Naive B cell (primary cell): ENCODE measurements around the gene LYVE1. TPM values are rescaled to one million over a fixed set of nuclear protein-coding genes. Genes with fewer than 3 reads are reported as not detected.

Experiments
- ATAC-seq, 2 donors: fragments of 150-1000 bp; cut with Tn5 transposase; 2 replicates each; pipeline ENCODE4 v1.10.0; 2021; ENCODE audit warnings: low read depth in 2 of 2, mild to moderate bottlenecking in 2 of 2, moderate library complexity in 2 of 2
- DNase-seq: peaks from one replicate; pipeline ENCODE4 v3.0.0; 2022
- H3K27ac Mint-ChIP-seq, 6 donors: one replicate each; pipeline ENCODE4 v1.8.0; 2020 to 2022; ENCODE audit warnings: mild to moderate bottlenecking in 6 of 6, mixed read lengths in 6 of 6, moderate library complexity in 5 of 6, inconsistent platforms in 2 of 6
- H3K27me3 Mint-ChIP-seq, 3 donors: one replicate each; pipeline ENCODE4 v1.8.0; 2021 to 2022; ENCODE audit warnings: mixed read lengths in 3 of 3, mild to moderate bottlenecking in 1 of 3
- H3K36me3 Mint-ChIP-seq, 2 donors: one replicate each; pipeline ENCODE4 v1.8.0; 2020 to 2022; ENCODE audit warnings: mixed read lengths in 2 of 2, inconsistent platforms in 1 of 2, mild to moderate bottlenecking in 1 of 2
- H3K4me1 Mint-ChIP-seq, 3 donors: one replicate each; pipeline ENCODE4 v1.8.0; 2020 to 2022; ENCODE audit warnings: mixed read lengths in 3 of 3, inconsistent platforms in 1 of 3, mild to moderate bottlenecking in 1 of 3, moderate library complexity in 1 of 3
- H3K4me3 Mint-ChIP-seq, 8 donors: one replicate each; pipeline ENCODE4 v1.8.0; 2020 to 2022; ENCODE audit warnings: mild to moderate bottlenecking in 8 of 8, mixed read lengths in 8 of 8, moderate library complexity in 8 of 8, inconsistent platforms in 2 of 8
- H3K9me3 Mint-ChIP-seq, 7 donors: one replicate each; pipeline ENCODE4 v1.8.0; 2020 to 2022; ENCODE audit warnings: mixed read lengths in 7 of 7, mild to moderate bottlenecking in 5 of 7, inconsistent platforms in 2 of 7, moderate library complexity in 1 of 7
- polyA plus RNA-seq, 6 donors: library from polyadenylated mRNA; unstranded; fragments of 300-500 nt; fragmentation: Illumina TruSeq; gene quantifications; one replicate each; pipeline ENCODE4 v1.2.3, GENCODE V29; 2021; ENCODE audit warnings: low read depth in 6 of 6

Gene LYVE1, protein sequence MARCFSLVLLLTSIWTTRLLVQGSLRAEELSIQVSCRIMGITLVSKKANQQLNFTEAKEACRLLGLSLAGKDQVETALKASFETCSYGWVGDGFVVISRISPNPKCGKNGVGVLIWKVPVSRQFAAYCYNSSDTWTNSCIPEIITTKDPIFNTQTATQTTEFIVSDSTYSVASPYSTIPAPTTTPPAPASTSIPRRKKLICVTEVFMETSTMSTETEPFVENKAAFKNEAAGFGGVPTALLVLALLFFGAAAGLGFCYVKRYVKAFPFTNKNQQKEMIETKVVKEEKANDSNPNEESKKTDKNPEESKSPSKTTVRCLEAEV
- polyA plus RNA-seq = under 1 TPM in 5 of 6 donors, not detected in 1; 0.08 to 0.38 (median 0.29) TPM

DNA sequence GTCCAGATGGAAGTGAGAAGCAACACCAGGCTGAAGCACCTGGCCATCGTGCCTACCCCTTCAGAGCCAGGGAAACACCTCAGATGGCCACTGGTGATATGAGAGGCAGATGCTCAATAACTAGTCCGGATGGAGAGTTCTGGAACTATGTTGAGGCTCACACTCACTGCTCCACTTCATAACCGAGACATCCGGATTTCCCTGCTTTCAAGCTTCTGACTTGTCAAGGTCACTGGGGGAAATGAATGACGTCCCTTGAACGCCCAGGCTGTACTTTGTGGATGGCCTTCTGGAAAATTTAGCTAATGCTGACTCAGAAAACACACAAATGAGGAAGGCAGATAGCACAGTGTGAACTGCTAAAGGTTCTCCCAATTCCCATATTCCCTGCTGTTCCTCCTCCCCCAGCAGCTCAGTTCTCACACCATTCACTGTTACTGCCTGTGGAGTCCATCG, at the start of gene LYVE1:
LYVE1 (minus strand) TSS at position 180 of the 456 bp plus-strand sequence; CDS start at position 47, 133 bp downstream.
- Mint-ChIP-seq H3K9me3 (peaks cover 0 to 1% (median 0%) of the 10 kb centered on the region in 7 donors), H3K4me3 (peak within 1 kb of the TSS in 1 of 8 donors; percentile 45), H3K27ac (peak within 1 kb of the TSS in 4 of 6 donors; percentile 9 to 82 (median 46)), H3K4me1 (peaks cover 48 to 67% (median 66%) of the 10 kb centered on the region in 3 donors), H3K36me3 (peaks cover 0 to 12% of the 10 kb centered on the region in 2 donors), H3K27me3 (no peaks in the 10 kb centered on the region)
- ATAC-seq (no peak), DNase-seq (no peak)

DNA sequence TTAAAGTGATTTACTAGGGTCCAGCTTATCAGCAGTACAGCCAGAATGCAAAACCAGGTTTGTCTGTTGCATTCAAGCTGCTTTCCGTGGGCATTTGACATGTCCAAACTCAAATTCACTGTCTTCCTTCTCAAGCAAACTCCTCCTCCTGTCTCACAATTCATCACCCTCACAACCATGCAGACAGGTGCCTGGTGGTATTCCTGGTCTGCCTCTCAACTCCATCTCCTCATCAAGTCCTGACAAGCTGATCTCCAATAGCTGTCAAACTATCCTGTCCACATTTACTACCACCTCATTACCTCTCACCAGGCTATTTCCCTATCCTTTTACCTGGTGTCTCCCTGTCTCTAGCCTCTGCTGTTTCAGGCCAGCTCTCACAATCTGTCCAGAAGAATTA, 49.1 kb upstream of the LYVE1 start:
- Mint-ChIP-seq H3K27ac (peak overlapping the region in 5 of 6 donors; percentile 6 to 93 (median 76)), H3K9me3 (peaks cover 4 to 16% (median 11%) of the 10 kb centered on the region in 7 donors), H3K27me3 (no peaks in the 10 kb centered on the region), H3K36me3 (peaks cover 3 to 22% of the 10 kb centered on the region in 2 donors), H3K4me3 (peak overlapping the region in 7 of 8 donors; percentile 2 to 80 (median 51)), H3K4me1 (peaks cover 55 to 88% (median 63%) of the 10 kb centered on the region in 3 donors)
- DNase-seq (no peak), ATAC-seq (no peak)

- Mint-ChIP-seq H3K4me1 (peaks cover 65 to 93% (median 75%) of the 10 kb centered on the region in 3 donors), H3K4me3 (peak overlapping the region; percentile 10 to 80 (median 69)), H3K9me3 (peaks cover 3 to 32% (median 26%) of the 10 kb centered on the region in 7 donors), H3K27me3 (no peaks in the 10 kb centered on the region), H3K36me3 (peaks cover 13 to 37% of the 10 kb centered on the region in 2 donors), H3K27ac (peak overlapping the region; percentile 88 to 99 (median 96))
- ATAC-seq (peak; percentile 68 to 76), DNase-seq (peak; percentile 59)
Measured at GRCh38 chr11:10611979-10612862, 43.8 kb upstream of the LYVE1 start.

DNA sequence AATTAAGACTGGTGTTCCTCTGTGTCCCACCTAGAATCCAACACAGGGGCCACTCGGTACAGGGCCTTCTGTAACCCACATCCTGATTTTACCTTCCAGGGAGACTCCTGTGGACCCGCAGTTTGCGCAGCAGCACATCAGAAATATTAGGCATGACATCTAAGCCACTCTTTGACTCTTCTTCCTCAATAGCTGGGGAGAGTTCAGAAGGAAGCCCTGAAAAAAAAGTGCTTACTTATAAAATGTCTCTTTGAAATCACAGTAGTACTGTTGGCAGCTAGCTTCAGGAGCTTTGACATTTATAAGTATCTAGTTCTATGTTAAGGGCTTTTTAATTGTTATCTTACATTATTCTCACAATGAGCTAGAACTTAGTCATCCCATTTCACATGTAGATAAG, 41.2 kb upstream of the LYVE1 start:
- Mint-ChIP-seq H3K9me3 (peaks cover 3 to 29% (median 26%) of the 10 kb centered on the region in 7 donors), H3K4me3 (peak overlapping the region in 5 of 8 donors; percentile 56 to 94 (median 76)), H3K27me3 (no peaks in the 10 kb centered on the region), H3K36me3 (peaks cover 13 to 37% of the 10 kb centered on the region in 2 donors), H3K27ac (peak overlapping the region; percentile 63 to 99 (median 88)), H3K4me1 (peaks cover 80 to 99% (median 94%) of the 10 kb centered on the region in 3 donors)
- no peak for DNase-seq
- no peak for ATAC-seq

GRCh38 chr11:10608584-10608983, 40.1 kb upstream of the LYVE1 start:
- Mint-ChIP-seq H3K27ac (peak overlapping the region; percentile 56 to 99 (median 91)), H3K27me3 (no peaks in the 10 kb centered on the region), H3K4me3 (peak overlapping the region in 7 of 8 donors; percentile 52 to 94 (median 74)), H3K4me1 (peaks cover 80 to 100% (median 96%) of the 10 kb centered on the region in 3 donors), H3K9me3 (peaks cover 3 to 24% (median 19%) of the 10 kb centered on the region in 7 donors), H3K36me3 (peaks cover 13 to 30% of the 10 kb centered on the region in 2 donors)
- ATAC-seq = peak; percentile 32 to 37
- DNase-seq = peak; percentile 51

DNA sequence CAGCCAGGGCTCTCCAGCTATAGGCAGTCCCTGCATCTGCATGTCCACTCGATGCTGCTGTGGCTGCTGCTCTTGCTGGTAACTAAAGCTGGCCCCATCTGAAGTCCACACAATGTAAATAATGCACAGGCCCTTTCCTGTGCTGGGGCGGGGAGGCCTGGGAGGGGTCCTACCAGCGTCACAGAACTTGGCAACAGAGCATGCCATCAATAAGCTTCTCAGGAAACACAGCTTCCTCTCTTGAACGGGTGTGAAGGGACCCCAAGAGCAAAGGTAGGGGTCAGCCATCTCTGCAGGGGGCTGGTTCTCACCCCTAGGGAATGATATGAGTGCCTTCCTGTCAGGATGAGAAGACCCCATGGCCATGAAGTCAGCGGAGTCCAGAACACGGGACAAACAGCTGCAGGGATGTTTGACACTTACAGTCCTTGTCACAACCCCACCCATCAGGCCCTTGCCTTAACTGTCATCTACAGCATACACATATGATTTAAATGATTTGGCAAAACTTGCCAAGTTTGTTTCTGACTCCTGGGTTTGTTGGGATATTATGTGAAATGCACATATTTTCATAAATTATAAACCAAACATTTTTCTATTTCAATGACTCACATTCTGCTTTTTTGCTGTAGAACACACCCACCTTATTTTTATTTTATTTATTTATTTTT, 39.1 kb upstream of the LYVE1 start:
- Mint-ChIP-seq H3K27me3 (no peaks in the 10 kb centered on the region), H3K36me3 (peaks cover 12 to 23% of the 10 kb centered on the region in 2 donors), H3K4me3 (peak overlapping the region; percentile 49 to 94 (median 82)), H3K4me1 (peaks cover 76 to 100% (median 96%) of the 10 kb centered on the region in 3 donors), H3K9me3 (peaks cover 3 to 17% (median 11%) of the 10 kb centered on the region in 7 donors), H3K27ac (peak overlapping the region; percentile 88 to 99 (median 96))
- peak; percentile 35 for DNase-seq
- ATAC-seq = peak in 1 of 2 donors; percentile 9

DNA sequence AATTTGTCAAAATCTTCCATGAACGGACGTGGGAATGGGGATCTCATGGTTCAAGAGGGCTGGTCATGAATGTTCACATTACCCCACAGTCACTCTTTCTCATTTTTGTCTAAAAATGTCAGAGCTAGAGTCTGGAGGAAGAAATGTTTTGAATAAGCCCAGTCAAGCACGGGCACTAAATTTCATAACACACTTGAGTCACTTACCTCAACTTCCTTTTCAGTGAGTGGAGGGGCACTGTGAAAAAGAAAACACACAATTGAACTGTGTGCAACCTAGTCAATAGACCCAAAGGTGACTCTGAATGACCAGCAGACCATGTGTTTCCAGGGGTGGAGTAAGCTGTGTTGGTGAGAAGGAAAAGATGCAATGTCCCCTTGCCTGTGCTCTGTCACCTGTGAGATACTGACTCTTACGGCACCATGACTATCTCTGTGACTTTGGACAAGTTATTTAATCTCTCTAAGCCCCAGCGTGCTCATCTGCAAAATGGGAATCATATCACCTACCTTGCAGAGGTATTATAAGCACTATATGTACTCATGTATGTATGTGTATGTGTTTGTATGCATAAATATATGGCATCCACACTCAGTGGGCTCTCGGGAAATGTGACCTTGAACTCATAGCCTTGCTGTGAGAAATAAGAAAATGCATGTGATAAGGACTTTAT, 38.2 kb upstream of the LYVE1 start:
- H3K36me3 Mint-ChIP-seq = peaks cover 8 to 14% of the 10 kb centered on the region in 2 donors
- DNase-seq (peak; percentile 62), ATAC-seq (peak; percentile 76 to 78)
- H3K27ac Mint-ChIP-seq = peak overlapping the region; percentile 88 to 99 (median 96)
- peaks cover 77 to 100% (median 96%) of the 10 kb centered on the region in 3 donors for H3K4me1 Mint-ChIP-seq
- H3K27me3 Mint-ChIP-seq = no peaks in the 10 kb centered on the region
- peaks cover 2 to 10% (median 5%) of the 10 kb centered on the region in 7 donors for H3K9me3 Mint-ChIP-seq
- H3K4me3 Mint-ChIP-seq = peak overlapping the region; percentile 76 to 94 (median 86)

GRCh38 chr11:10605941-10606381, 37.5 kb upstream of the LYVE1 start:
- DNase-seq (no peak), ATAC-seq (peak in 1 of 2 donors; percentile 14)
- H3K27ac Mint-ChIP-seq = peak overlapping the region; percentile 88 to 99 (median 96)
- H3K27me3 Mint-ChIP-seq = no peaks in the 10 kb centered on the region
- H3K4me3 Mint-ChIP-seq = peak overlapping the region; percentile 76 to 94 (median 86)
- peaks cover 77 to 100% (median 96%) of the 10 kb centered on the region in 3 donors for H3K4me1 Mint-ChIP-seq
- H3K36me3 Mint-ChIP-seq = peaks cover 7 to 8% of the 10 kb centered on the region in 2 donors
- peaks cover 0 to 4% (median 0%) of the 10 kb centered on the region in 7 donors for H3K9me3 Mint-ChIP-seq

- no peaks in the 10 kb centered on the region for H3K9me3 Mint-ChIP-seq
- peaks cover 76 to 97% (median 93%) of the 10 kb centered on the region in 3 donors for H3K4me1 Mint-ChIP-seq
- H3K36me3 Mint-ChIP-seq = peaks cover 0 to 4% of the 10 kb centered on the region in 2 donors
- peak overlapping the region in 7 of 8 donors; percentile 13 to 94 (median 56) for H3K4me3 Mint-ChIP-seq
- H3K27me3 Mint-ChIP-seq = no peaks in the 10 kb centered on the region
- peak overlapping the region in 4 of 6 donors; percentile 88 to 99 (median 94) for H3K27ac Mint-ChIP-seq
- DNase-seq (no peak), ATAC-seq (no peak)
Measured at GRCh38 chr11:10604798-10605197, 36.3 kb upstream of the LYVE1 start.

GRCh38 chr11:10604340-10604748, 35.9 kb upstream of the LYVE1 start:
- peaks cover 0 to 4% of the 10 kb centered on the region in 2 donors for H3K36me3 Mint-ChIP-seq
- ATAC-seq (no peak), DNase-seq (no peak)
- H3K4me3 Mint-ChIP-seq = peak overlapping the region in 6 of 8 donors; percentile 13 to 94 (median 60)
- no peaks in the 10 kb centered on the region for H3K9me3 Mint-ChIP-seq
- H3K4me1 Mint-ChIP-seq = peaks cover 76 to 96% (median 93%) of the 10 kb centered on the region in 3 donors
- H3K27ac Mint-ChIP-seq = peak overlapping the region; percentile 30 to 98 (median 76)
- H3K27me3 Mint-ChIP-seq = no peaks in the 10 kb centered on the region

- peak overlapping the region in 5 of 8 donors; percentile 55 to 82 (median 73) for H3K4me3 Mint-ChIP-seq
- no peaks in the 10 kb centered on the region for H3K27me3 Mint-ChIP-seq
- ATAC-seq (no peak), DNase-seq (no peak)
- peaks cover 72 to 95% (median 93%) of the 10 kb centered on the region in 3 donors for H3K4me1 Mint-ChIP-seq
- H3K9me3 Mint-ChIP-seq = no peaks in the 10 kb centered on the region
- peaks cover 0 to 4% of the 10 kb centered on the region in 2 donors for H3K36me3 Mint-ChIP-seq
- H3K27ac Mint-ChIP-seq = peak overlapping the region in 5 of 6 donors; percentile 12 to 93 (median 88)
Measured at GRCh38 chr11:10603721-10604297, 35.3 kb upstream of the LYVE1 start.
